ENCODE measurements around the gene GNB1. TPM values are rescaled to one million over a fixed set of nuclear protein-coding genes. Genes with fewer than 3 reads are reported as not detected.

Gene GNB1
- total and polyA plus RNA-seq, 2 of the 4 experiments (the other 2 are of a cell fraction) = 73.5 to 371 TPM

DNA sequence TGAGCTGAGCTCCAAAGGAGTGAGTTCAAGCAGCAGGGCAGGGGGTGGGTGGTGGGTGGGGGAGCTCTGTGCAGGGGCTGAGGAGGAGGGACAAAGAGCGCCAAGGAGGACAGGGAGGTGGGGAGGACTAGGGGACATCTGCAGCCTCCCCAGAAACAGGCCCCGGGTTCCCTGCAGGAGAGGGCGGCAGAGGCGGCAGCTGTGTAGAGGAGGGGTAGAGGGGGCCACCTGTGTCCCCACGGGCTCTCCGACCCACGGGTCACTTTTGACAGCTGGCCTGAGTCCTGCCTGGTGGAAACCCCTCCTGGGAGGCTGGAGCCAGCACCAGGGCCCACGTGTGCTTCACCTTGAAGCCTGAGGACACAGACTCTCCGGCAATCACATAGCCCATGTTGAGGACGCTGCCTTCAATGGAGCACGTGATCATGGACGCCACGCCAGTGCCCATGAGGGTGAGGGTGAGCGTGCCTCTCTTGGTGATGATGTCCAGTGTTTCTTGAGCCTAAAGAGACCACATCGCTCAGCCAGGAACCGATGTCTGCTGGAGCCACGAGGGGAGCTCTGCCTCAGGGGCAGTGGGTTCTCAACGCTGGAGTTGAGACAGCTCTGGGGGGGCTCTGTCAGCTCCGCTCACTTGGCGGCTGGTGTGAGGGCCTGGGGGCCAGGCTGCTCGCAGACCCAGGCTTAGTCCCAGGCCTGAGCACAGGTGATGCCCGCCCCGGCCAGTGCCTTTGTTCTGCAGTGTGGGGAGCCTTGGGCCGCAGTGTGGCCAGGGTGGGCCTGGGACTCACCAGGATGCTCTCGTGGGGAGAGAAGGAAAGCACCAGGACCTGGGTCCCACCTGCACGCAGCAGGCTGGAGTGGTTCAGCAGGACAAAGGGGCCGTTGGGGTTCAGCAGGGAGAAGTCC lies 34.8 kb upstream of the GNB1 start:
- Histone ChIP-seq H2BK20ac (ENCODE audit: low read depth, low read length) (no peak overlapping the region), H3K9me3 (ENCODE audit: control insufficient read depth, insufficient read depth, low read length) (no peaks in the 10 kb centered on the region), H3K4me1 (ENCODE audit: control insufficient read depth, insufficient read depth, low read length) (no peaks in the 10 kb centered on the region), H3K14ac (replicated peaks; ENCODE audit: low read depth, low read length) (no peak overlapping the region), H4K91ac (ENCODE audit: insufficient read depth, low read depth, low read length) (no peak overlapping the region), H3K4ac (ENCODE audit: low read depth, low read length) (no peak overlapping the region), H3K9ac (ENCODE audit: low read depth, low read length) (no peak overlapping the region), H4K5ac (ENCODE audit: low read depth, low read length) (no peak overlapping the region), H3K36me3 (ENCODE audit: control insufficient read depth, insufficient read depth, low read length) (no peaks in the 10 kb centered on the region), H3K56ac (ENCODE audit: extremely low read depth, insufficient read depth, low read length) (no peak overlapping the region), H3K79me1 (ENCODE audit: low read depth in 1 of 2, low read length in 2 of 2) (no peaks in the 10 kb centered on the region), H3K27me3 (ENCODE audit: control insufficient read depth, insufficient read depth, low read length) (peaks cover 5% of the 10 kb centered on the region; the same call in 1 of the 2 replicates), H2AFZ (replicated peaks; ENCODE audit: low read length, poor library complexity) (no peak overlapping the region), H3K4me3 (ENCODE audit: insufficient read depth, low read depth, low read length) (no peak overlapping the region), H2AK9ac (replicated peaks; ENCODE audit: low read depth, low read length, poor library complexity) (no peak overlapping the region), H3K18ac (ENCODE audit: low read depth, low read length) (no peak overlapping the region), H3K27ac (ENCODE audit: insufficient read depth, low read length) (no peak overlapping the region), H3K9me1 (ENCODE audit: insufficient read depth, low read length) (no peaks in the 10 kb centered on the region), H2BK15ac (ENCODE audit: low read depth, low read length) (no peak overlapping the region), H3K23ac (ENCODE audit: low read depth, low read length) (no peak overlapping the region), H4K20me1 (ENCODE audit: insufficient read depth, low read length) (no peaks in the 10 kb centered on the region), H3K4me2 (ENCODE audit: low read depth, low read length) (no peak overlapping the region), H2BK120ac (ENCODE audit: low read depth, low read length) (no peak overlapping the region), H2BK5ac (ENCODE audit: low read depth, low read length, poor library complexity, severe bottlenecking) (no peak overlapping the region), H4K8ac (ENCODE audit: low read depth in 2 of 2, low read length in 2 of 2) (no peak overlapping the region), H2AK5ac (ENCODE audit: low read depth, low read length) (no peak overlapping the region)
- dilution Hi-C loops (cut with HindIII; ENCODE audit: low sequenced_read_pairs, unreplicated experiment) = no loop called here
- in situ Hi-C loops (cut with MboI; ENCODE audit: low sequenced_read_pairs) = no loop called here
- intact Hi-C loops (cut with micrococcal nuclease) = no loop called here
- ChIA-PET CTCF (no interaction called here), POLR2A (ENCODE audit: unreplicated experiment) (no interaction called here)
- 75% methylated on average over 21 of the region's 27 CpGs; no CpG with 5 or more reads in 1 of the 2 experiments for WGBS, 2 experiments (ENCODE audit: extremely low coverage in 2 of 2, insufficient read length in 1 of 2)
- no peak for DNase-seq
- no peak for ATAC-seq (ENCODE audit: low read depth)
- no TSS peak for BruUV-seq (replicated peaks)
- TF ChIP-seq BHLHE40 (IDR thresholded peaks at IDR 0.05; ENCODE audit: low read depth, low read length) (no peak), CTCF (conservative IDR thresholded peaks at IDR 0.05; ENCODE audit: low read depth, low read length) (no peak), RCOR1 (IDR thresholded peaks at IDR 0.05; ENCODE audit: insufficient replicate concordance, low read length) (no peak), MAFK (IDR thresholded peaks at IDR 0.05; ENCODE audit: low read depth, low read length) (no peak), SMC3 (IDR thresholded peaks at IDR 0.05; ENCODE audit: low read depth, low read length) (no peak), MAZ (IDR thresholded peaks at IDR 0.05; ENCODE audit: borderline replicate concordance, low read depth, low read length) (no peak), NFE2L2 (IDR thresholded peaks at IDR 0.05; ENCODE audit: low read depth, low read length) (no peak), CHD1 (IDR thresholded peaks at IDR 0.05; ENCODE audit: low read depth, low read length) (no peak), MXI1 (IDR thresholded peaks at IDR 0.05; ENCODE audit: borderline replicate concordance, low read depth, low read length) (no peak), RFX5 (IDR thresholded peaks at IDR 0.05; ENCODE audit: low read depth, low read length) (no peak), CEBPB (IDR thresholded peaks at IDR 0.05; ENCODE audit: low read depth, low read length) (no peak), ELK1 (IDR thresholded peaks at IDR 0.05; ENCODE audit: borderline replicate concordance, low read depth, low read length) (no peak), FOS (IDR thresholded peaks at IDR 0.05; ENCODE audit: low read depth, low read length) (no peak)
- TF ChIP-seq, protein P1, sequence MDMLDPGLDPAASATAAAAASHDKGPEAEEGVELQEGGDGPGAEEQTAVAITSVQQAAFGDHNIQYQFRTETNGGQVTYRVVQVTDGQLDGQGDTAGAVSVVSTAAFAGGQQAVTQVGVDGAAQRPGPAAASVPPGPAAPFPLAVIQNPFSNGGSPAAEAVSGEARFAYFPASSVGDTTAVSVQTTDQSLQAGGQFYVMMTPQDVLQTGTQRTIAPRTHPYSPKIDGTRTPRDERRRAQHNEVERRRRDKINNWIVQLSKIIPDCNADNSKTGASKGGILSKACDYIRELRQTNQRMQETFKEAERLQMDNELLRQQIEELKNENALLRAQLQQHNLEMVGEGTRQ (IDR thresholded peaks at IDR 0.05; ENCODE audit: low read depth, low read length) = no peak

All from IMR-90 (cell line).